ENCODE data around the gene NAA60.
"Not testable (repeated sequence)": the region's sequence is repeated elsewhere in the genome, so short reads cannot be mapped to it uniquely, and the experiment has no call there.

NAA60 gene

DNA sequence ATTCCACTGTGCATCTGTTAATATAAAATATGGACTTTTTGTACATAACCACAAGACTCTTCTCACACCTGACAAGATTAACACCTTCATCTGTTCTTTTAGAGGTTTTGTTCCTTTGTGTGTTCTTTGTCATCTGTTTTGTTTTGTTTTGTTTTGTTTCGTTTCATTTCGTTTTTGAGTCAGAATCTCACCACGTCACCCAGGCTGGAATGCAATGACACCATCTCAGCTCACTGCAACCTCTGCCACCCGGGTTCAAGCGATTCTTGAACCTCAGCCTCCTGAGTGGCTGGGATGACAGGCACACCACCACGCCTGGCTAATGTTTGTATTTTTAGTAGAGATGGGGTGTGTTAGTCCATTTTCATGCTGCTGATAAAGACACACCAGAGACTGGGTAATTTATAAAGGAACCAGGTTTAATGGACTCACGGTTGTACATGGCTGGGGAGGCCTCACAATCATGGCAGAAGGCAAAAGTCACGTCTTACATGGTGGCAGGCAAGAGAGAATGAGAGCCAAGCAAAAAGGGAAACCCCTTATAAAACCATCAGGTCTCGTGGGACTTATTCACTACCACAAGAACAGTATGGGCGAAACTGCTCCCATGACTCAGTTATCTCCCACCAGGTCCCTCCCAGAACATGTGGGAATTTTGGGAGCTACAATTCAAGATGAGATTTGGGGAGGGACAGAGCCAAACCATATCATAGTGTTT, 29.6 kb downstream of the NAA60 start:
- Histone ChIP-seq H3K4me3 (ENCODE audit: low read depth, low read length) (no peak overlapping the region), H3K36me3 (no peaks in the 10 kb centered on the region), H3K4me1 (no peaks in the 10 kb centered on the region), H3K9me3 (no peaks in the 10 kb centered on the region), H3K27me3 (no peaks in the 10 kb centered on the region)
- no peak for DNase-seq
- TF ChIP-seq CTCF (IDR thresholded peaks at IDR 0.05; ENCODE audit: low read depth, low read length): no peak

DNA sequence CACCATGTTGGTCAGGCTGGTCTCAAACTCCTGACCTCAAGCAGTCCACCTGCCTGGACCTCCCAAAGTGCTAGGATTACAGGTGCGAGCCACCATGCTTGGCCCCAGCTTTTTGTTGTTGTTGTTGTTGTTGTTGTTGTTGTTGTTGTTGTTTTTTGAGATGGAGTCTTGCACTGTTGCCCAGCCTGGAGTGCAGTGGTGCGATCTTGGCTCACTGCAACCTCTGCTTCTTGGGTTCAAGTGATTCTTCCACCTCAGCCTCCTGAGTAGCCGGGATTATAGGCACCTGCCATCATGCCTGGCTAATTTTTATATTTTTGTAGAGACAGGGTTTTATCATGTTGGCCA, 30.1 kb downstream of the NAA60 start:
- H3K4me3 ChIP-seq (ENCODE audit: low read depth, low read length); H3K4me1 ChIP-seq; DNase-seq; H3K9me3 ChIP-seq; H3K27me3 ChIP-seq; H3K36me3 ChIP-seq: not testable (repeated sequence)

DNA sequence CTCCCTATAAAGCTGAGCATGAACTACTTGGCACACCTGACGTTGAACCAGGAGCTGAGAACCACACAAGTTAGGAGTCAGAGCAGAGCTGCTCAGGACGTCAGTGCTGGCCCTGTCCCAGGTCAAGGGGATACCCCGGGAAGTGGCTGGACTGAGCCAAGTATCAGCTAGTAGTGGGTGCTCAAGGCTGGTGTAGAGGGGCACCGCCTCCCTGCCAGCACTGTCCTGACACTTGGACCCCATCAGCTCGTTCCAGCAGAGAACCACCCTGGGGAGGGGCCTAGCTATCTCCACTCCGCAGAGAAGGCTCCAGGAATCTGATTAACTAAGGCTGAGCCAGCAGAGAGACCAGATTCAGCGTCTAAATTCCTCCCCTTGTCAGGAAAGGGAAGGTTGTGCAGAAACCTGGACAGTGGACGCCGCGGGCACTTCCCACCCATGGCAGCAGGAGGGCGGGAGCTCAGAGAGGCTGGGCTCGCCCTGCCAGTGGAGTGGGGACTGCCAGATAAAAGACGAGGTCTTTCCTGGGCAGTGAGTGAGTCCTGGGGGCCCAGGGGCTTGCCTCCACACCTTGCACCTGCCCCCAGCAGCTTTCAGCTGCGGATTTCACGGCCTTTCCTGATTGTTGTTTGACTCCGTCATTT, 30.8 kb downstream of the NAA60 start:
- no peaks in the 10 kb centered on the region for H3K9me3 ChIP-seq
- H3K27me3 ChIP-seq: no peaks in the 10 kb centered on the region
- no peak overlapping the region for H3K4me3 ChIP-seq (ENCODE audit: low read depth, low read length)
- TF ChIP-seq CTCF (IDR thresholded peaks at IDR 0.05; ENCODE audit: low read depth, low read length): no peak
- peaks cover 2% of the 10 kb centered on the region; the same call in 1 of the 2 replicates for H3K36me3 ChIP-seq
- H3K4me1 ChIP-seq: no peaks in the 10 kb centered on the region
- no peak for DNase-seq

DNA sequence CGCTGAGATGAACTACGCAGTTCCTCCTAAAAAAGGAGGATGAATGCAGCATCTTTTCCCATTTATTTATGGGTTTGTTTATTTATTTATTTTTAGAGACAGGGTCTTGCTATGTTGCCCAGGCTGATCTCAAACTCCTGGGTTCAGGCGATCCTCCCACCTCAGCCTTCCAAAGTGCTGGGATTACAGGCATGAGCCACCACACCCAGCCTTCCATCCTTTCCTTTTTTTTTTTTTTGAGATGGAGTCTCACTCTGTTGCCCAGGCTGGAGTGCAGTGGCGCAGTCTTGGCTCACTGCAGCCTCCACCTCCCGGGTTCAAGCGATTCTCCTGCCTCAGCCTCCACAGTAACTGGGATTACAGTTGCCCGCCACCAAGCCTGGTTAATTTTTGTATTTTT, 31.4 kb downstream of the NAA60 start:
- not testable (repeated sequence) for H3K27me3 ChIP-seq; H3K4me1 ChIP-seq; H3K4me3 ChIP-seq (ENCODE audit: low read depth, low read length); H3K9me3 ChIP-seq; DNase-seq; H3K36me3 ChIP-seq

DNA sequence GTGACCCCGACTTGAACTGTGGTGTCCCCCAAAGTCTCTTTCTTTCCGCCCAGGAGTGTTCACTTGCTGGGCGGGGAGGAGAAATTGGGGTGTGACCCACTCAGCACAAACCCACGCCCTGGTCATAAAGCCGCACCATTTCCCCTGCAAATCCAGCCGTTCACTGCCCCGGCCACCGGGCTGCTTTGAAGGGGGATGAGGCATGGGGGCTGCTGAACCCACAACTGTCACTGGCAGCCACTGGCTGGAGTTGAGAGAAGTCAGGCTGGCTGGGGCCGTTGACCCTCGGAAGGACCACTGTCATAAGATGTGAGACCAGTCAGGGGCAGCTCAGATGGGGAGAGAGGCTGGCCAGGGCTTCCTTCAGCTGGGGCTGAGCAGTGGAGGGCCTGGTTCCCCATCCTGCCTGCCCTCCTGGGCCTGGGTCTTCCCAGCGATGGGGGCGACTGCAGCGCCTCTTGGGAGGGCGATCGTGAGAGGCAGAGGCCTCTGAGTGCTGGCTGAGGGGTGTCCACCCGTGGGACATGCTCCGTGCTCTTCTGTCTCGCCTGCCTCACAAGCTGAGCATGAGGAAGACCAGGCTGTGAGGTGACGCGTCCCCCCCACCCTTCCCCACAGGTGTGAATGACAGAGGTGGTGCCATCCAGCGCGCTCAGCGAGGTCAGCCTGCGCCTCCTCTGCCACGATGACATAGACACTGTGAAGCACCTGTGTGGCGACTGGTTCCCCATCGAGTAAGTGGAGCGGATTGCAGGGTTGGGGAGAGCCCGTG, 32.3 kb downstream of the NAA60 start:
- Histone ChIP-seq H3K27me3 (no peaks in the 10 kb centered on the region), H3K4me3 (ENCODE audit: low read depth, low read length) (no peak overlapping the region), H3K36me3 (peaks cover 10% of the 10 kb centered on the region), H3K4me1 (no peaks in the 10 kb centered on the region), H3K9me3 (no peaks in the 10 kb centered on the region)
- no peak for DNase-seq
- TF ChIP-seq CTCF (IDR thresholded peaks at IDR 0.05; ENCODE audit: low read depth, low read length): no peak

DNA sequence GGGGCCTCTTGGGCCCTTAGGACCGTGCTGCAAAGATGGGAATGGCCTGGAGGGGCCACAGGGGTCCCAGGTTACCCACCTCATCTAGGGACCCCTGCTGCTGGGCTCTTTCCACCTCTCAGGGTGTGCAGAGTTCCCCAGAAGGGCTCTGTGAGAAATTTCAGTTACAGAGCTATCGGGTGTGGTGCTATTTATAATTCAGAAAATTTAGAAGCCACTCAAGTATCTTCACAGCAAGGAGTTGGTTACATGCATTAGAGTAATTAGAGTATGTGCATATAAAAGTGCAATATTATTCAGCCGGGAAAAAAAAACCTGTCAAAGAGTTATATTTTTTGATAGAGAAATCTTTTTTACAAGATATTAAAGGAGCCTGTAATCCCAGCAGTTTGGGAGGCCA, 32.9 kb downstream of the NAA60 start:
- no peak for TF ChIP-seq CTCF (IDR thresholded peaks at IDR 0.05; ENCODE audit: low read depth, low read length)
- no peak for DNase-seq
- peaks cover 15% of the 10 kb centered on the region for H3K36me3 ChIP-seq
- H3K4me1 ChIP-seq: peaks cover 4% of the 10 kb centered on the region; the same call in 1 of the 2 replicates
- H3K27me3 ChIP-seq: no peaks in the 10 kb centered on the region
- H3K9me3 ChIP-seq: no peaks in the 10 kb centered on the region
- no peak overlapping the region for H3K4me3 ChIP-seq (ENCODE audit: low read depth, low read length)
